Measurements from ENCODE around the gene NELFA. TPM values are rescaled to one million over a fixed set of nuclear protein-coding genes. Genes with fewer than 3 reads are reported as not detected.

Gene NELFA
- polyA plus RNA-seq, 1 donor (not counting 4 experiments of a cell fraction or from before 2014, with no cell fraction given) = 9.9 TPM

- Histone ChIP-seq H3K27ac (ENCODE audit: control insufficient read depth, insufficient read depth, low read length) (no peak overlapping the region), H3K4me2 (ENCODE audit: control insufficient read depth, extremely low read depth, insufficient read depth, low read depth, low read length) (no peak overlapping the region), H3K36me3 (ENCODE audit: control insufficient read depth in 2 of 2, extremely low read depth in 1 of 2, insufficient read depth in 2 of 2, low read length in 2 of 2) (peaks cover 0 to 45% of the 10 kb centered on the region in 2 experiments), H3K9me3 (ENCODE audit: control insufficient read depth, low read depth, low read length) (no peaks in the 10 kb centered on the region), H3K9ac (ENCODE audit: control insufficient read depth, extremely low read depth, insufficient read depth, low read length) (no peak overlapping the region), H3K79me2 (ENCODE audit: control insufficient read depth, insufficient read depth, low read length) (no peaks in the 10 kb centered on the region), H3K9me1 (ENCODE audit: control insufficient read depth, extremely low read depth, insufficient read depth, low read length) (no peaks in the 10 kb centered on the region), H3K4me1 (ENCODE audit: control insufficient read depth, extremely low read depth, insufficient read depth, low read length) (no peaks in the 10 kb centered on the region), H4K20me1 (ENCODE audit: control insufficient read depth, extremely low read depth, insufficient read depth, low read length) (no peaks in the 10 kb centered on the region), H2AFZ (ENCODE audit: control insufficient read depth, low read length) (no peak overlapping the region), H3K4me3 (ENCODE audit: control insufficient read depth in 2 of 3, extremely low read depth in 1 of 3, insufficient read depth in 2 of 3, low read depth in 1 of 3, low read length in 3 of 3) (no peak overlapping the region), H3K27me3 (ENCODE audit: control insufficient read depth, extremely low read depth, insufficient read depth, low read length) (no peaks in the 10 kb centered on the region)
- dilution Hi-C loops (cut with MboI; ENCODE audit: extremely low pct_ligation_motif_present, low sequenced_read_pairs) = no loop called here
- DNase-seq (ENCODE audit: low read depth, low spot score) (no peak), FAIRE-seq (no peak)
- no peak for TF ChIP-seq EZH2 (IDR thresholded peaks at IDR 0.05; ENCODE audit: low read length)
- no peak for TF ChIP-seq CTCF (optimal IDR thresholded peaks at IDR 0.05 in 1 of 3, IDR thresholded peaks at IDR 0.05 in 1 of 3, conservative IDR thresholded peaks at IDR 0.05 in 1 of 3; ENCODE audit: extremely low read depth in 1 of 3, insufficient read depth in 2 of 3, low read length in 3 of 3)
These were observed 43.8 kb downstream of the NELFA start for GRCh38 chr4:1964971-1965370.

GRCh38 chr4:1964443-1964842 is 44.3 kb downstream of the NELFA start:
- Histone ChIP-seq H4K20me1 (ENCODE audit: control insufficient read depth, extremely low read depth, insufficient read depth, low read length) (no peaks in the 10 kb centered on the region), H3K9me3 (ENCODE audit: control insufficient read depth, low read depth, low read length) (no peaks in the 10 kb centered on the region), H3K4me2 (ENCODE audit: control insufficient read depth, extremely low read depth, insufficient read depth, low read depth, low read length) (no peak overlapping the region), H3K36me3 (ENCODE audit: control insufficient read depth in 2 of 2, extremely low read depth in 1 of 2, insufficient read depth in 2 of 2, low read length in 2 of 2) (peaks cover 0 to 48% of the 10 kb centered on the region in 2 experiments), H2AFZ (ENCODE audit: control insufficient read depth, low read length) (no peak overlapping the region), H3K27me3 (ENCODE audit: control insufficient read depth, extremely low read depth, insufficient read depth, low read length) (no peaks in the 10 kb centered on the region), H3K4me1 (ENCODE audit: control insufficient read depth, extremely low read depth, insufficient read depth, low read length) (no peaks in the 10 kb centered on the region), H3K9ac (ENCODE audit: control insufficient read depth, extremely low read depth, insufficient read depth, low read length) (no peak overlapping the region), H3K27ac (ENCODE audit: control insufficient read depth, insufficient read depth, low read length) (no peak overlapping the region), H3K79me2 (ENCODE audit: control insufficient read depth, insufficient read depth, low read length) (no peaks in the 10 kb centered on the region), H3K9me1 (ENCODE audit: control insufficient read depth, extremely low read depth, insufficient read depth, low read length) (no peaks in the 10 kb centered on the region), H3K4me3 (ENCODE audit: control insufficient read depth in 2 of 3, extremely low read depth in 1 of 3, insufficient read depth in 2 of 3, low read depth in 1 of 3, low read length in 3 of 3) (no peak overlapping the region)
- FAIRE-seq = no peak
- TF ChIP-seq CTCF (optimal IDR thresholded peaks at IDR 0.05 in 1 of 3, IDR thresholded peaks at IDR 0.05 in 1 of 3, conservative IDR thresholded peaks at IDR 0.05 in 1 of 3; ENCODE audit: extremely low read depth in 1 of 3, insufficient read depth in 2 of 3, low read length in 3 of 3) (no peak), EZH2 (IDR thresholded peaks at IDR 0.05; ENCODE audit: low read length) (no peak)
- dilution Hi-C loops (cut with MboI; ENCODE audit: extremely low pct_ligation_motif_present, low sequenced_read_pairs) = no loop called here
- DNase-seq (ENCODE audit: low read depth, low spot score) = no peak

All from keratinocyte (primary cell).